Measurements from ENCODE around the gene BLOC1S3. TPM values are rescaled to one million over a fixed set of nuclear protein-coding genes. Genes with fewer than 3 reads are reported as not detected.
A peak's percentile ranks its signal among the peaks of the same experiment; 100 is the strongest.

BLOC1S3 gene
- total RNA-seq, 1 donor from 2014 or later, result 21.9 TPM

GRCh38 chr19:45187421-45188100, 9.0 kb downstream of the BLOC1S3 start:
- peak; percentile 72 for TF ChIP-seq CTCF (IDR thresholded peaks at IDR 0.05; ENCODE audit: insufficient read depth, low read length, poor library complexity, severe bottlenecking)

GRCh38 chr19:45189971-45190370, 11.4 kb downstream of the BLOC1S3 start:
- Histone ChIP-seq H3K4me3 (ENCODE audit: low read depth, low read length) (no peak overlapping the region), H3K36me3 (ENCODE audit: control insufficient read depth, insufficient read depth, low read length) (no peaks in the 10 kb centered on the region), H3K27me3 (ENCODE audit: control insufficient read depth, insufficient read depth, low read length) (no peaks in the 10 kb centered on the region)
- no peak for TF ChIP-seq CTCF (IDR thresholded peaks at IDR 0.05; ENCODE audit: insufficient read depth, low read length, poor library complexity, severe bottlenecking)
- DNase-seq (ENCODE audit: low read depth), result no peak

More at GRCh38 chr19:45187421-45188100, 9.0 kb downstream of the BLOC1S3 start:
- no peaks in the 10 kb centered on the region for H3K27me3 ChIP-seq (ENCODE audit: control insufficient read depth, insufficient read depth, low read length)
- no peak overlapping the region for H3K4me3 ChIP-seq (ENCODE audit: low read depth, low read length)
- DNase-seq (ENCODE audit: low read depth), result no peak
- no peaks in the 10 kb centered on the region for H3K36me3 ChIP-seq (ENCODE audit: control insufficient read depth, insufficient read depth, low read length)

GRCh38 chr19:45191375-45191774, 12.8 kb downstream of the BLOC1S3 start:
- H3K4me3 ChIP-seq (ENCODE audit: low read depth, low read length), result no peak overlapping the region
- TF ChIP-seq CTCF (IDR thresholded peaks at IDR 0.05; ENCODE audit: insufficient read depth, low read length, poor library complexity, severe bottlenecking), result no peak
- H3K36me3 ChIP-seq (ENCODE audit: control insufficient read depth, insufficient read depth, low read length), result no peaks in the 10 kb centered on the region
- DNase-seq (ENCODE audit: low read depth), result no peak
- no peaks in the 10 kb centered on the region for H3K27me3 ChIP-seq (ENCODE audit: control insufficient read depth, insufficient read depth, low read length)

- H3K27me3 ChIP-seq (ENCODE audit: control insufficient read depth, insufficient read depth, low read length), result peaks cover 2% of the 10 kb centered on the region
- no peak for DNase-seq (ENCODE audit: low read depth)
- no peaks in the 10 kb centered on the region for H3K36me3 ChIP-seq (ENCODE audit: control insufficient read depth, insufficient read depth, low read length)
Measured at GRCh38 chr19:45195764-45196163, 17.2 kb downstream of the BLOC1S3 start.

GRCh38 chr19:45200568-45200967, 22.0 kb downstream of the BLOC1S3 start:
- H3K36me3 ChIP-seq (ENCODE audit: control insufficient read depth, insufficient read depth, low read length), result no peaks in the 10 kb centered on the region
- peak; percentile 22 for TF ChIP-seq CTCF (IDR thresholded peaks at IDR 0.05; ENCODE audit: insufficient read depth, low read length, poor library complexity, severe bottlenecking)
- no peak for DNase-seq (ENCODE audit: low read depth)
- H3K4me3 ChIP-seq (ENCODE audit: low read depth, low read length), result no peak overlapping the region
- peaks cover 2% of the 10 kb centered on the region for H3K27me3 ChIP-seq (ENCODE audit: control insufficient read depth, insufficient read depth, low read length)

More at GRCh38 chr19:45195764-45196163, 17.2 kb downstream of the BLOC1S3 start:
- H3K4me3 ChIP-seq (ENCODE audit: low read depth, low read length), result no peak overlapping the region
- no peak for TF ChIP-seq CTCF (IDR thresholded peaks at IDR 0.05; ENCODE audit: insufficient read depth, low read length, poor library complexity, severe bottlenecking)

- Histone ChIP-seq H3K4me3 (ENCODE audit: low read depth, low read length) (no peak overlapping the region), H3K27me3 (ENCODE audit: control insufficient read depth, insufficient read depth, low read length) (peaks cover 2% of the 10 kb centered on the region), H3K36me3 (ENCODE audit: control insufficient read depth, insufficient read depth, low read length) (no peaks in the 10 kb centered on the region)
- no peak for TF ChIP-seq CTCF (IDR thresholded peaks at IDR 0.05; ENCODE audit: insufficient read depth, low read length, poor library complexity, severe bottlenecking)
- no peak for DNase-seq (ENCODE audit: low read depth)
Measured at GRCh38 chr19:45202637-45203036, 24.1 kb downstream of the BLOC1S3 start.
